Naive thymus-derived CD4-positive, alpha-beta T cell (primary cell): ENCODE results near the gene B3GNT3. TPM values are rescaled to one million over a fixed set of nuclear protein-coding genes. Genes with fewer than 3 reads are reported as not detected.

Experiments
- ATAC-seq: fragments of 150-1000 bp; cut with Tn5 transposase; 2 replicates; pipeline ENCODE4 v1.10.0; 2021; ENCODE audit warnings: mild to moderate bottlenecking, moderate library complexity
- CTCF ChIA-PET: fragments of 350-600 bp; sonication (Branson Sonifier 250); formaldehyde crosslinking; loops from one replicate; lab custom pipeline; 2021; ENCODE audit warnings: antibody characterized with exemption; lab: Charles Lee
- POLR2A ChIA-PET: fragments of 350-600 bp; sonication (Branson Sonifier 250); formaldehyde crosslinking; loops from one replicate; lab custom pipeline; 2021; ENCODE audit warnings: antibody characterized with exemption, inconsistent platforms; lab: Charles Lee
- DNase-seq, 9 donors: peaks; one replicate each; pipeline versions ENCODE4 v3.0.0 to v3.0.0-alpha.2; 2020 to 2022; ENCODE audit warnings: mixed read lengths in 1 of 9
- H3K27ac ChIP-seq: one replicate; pipeline ENCODE4 v1.7.0; 2013; ENCODE audit warnings: mild to moderate bottlenecking, low read depth, low read length, moderate library complexity
- H3K27me3 ChIP-seq, 2 donors: one replicate each; pipeline ENCODE4 v1.7.0; 2013; ENCODE audit warnings: low read length in 2 of 2, mild to moderate bottlenecking in 2 of 2, moderate library complexity in 2 of 2; ENCODE audit not compliant: control insufficient read depth in 2 of 2, insufficient read depth in 2 of 2
- H3K36me3 ChIP-seq, 3 experiments: 1 replicate in 2 of 3; 2 replicates in 1 of 3; pipeline ENCODE4 v1.7.0; 2013; ENCODE audit warnings: low read length in 3 of 3, mild to moderate bottlenecking in 3 of 3, moderate library complexity in 1 of 3; ENCODE audit not compliant: insufficient read depth in 3 of 3, control insufficient read depth in 2 of 3
- H3K4me1 ChIP-seq, 2 donors: one replicate each; pipeline ENCODE4 v1.7.0; 2013; ENCODE audit warnings: low read length in 2 of 2, mild to moderate bottlenecking in 2 of 2, moderate library complexity in 1 of 2; ENCODE audit not compliant: control insufficient read depth in 2 of 2, insufficient read depth in 2 of 2
- H3K4me3 ChIP-seq: 2 replicates; pipeline ENCODE4 v1.7.0; 2013; ENCODE audit warnings: mild to moderate bottlenecking, low read length
- H3K9me3 ChIP-seq, 3 experiments: 1 replicate in 2 of 3; 2 replicates in 1 of 3; pipeline ENCODE4 v1.7.0; 2013; ENCODE audit warnings: low read length in 3 of 3; ENCODE audit not compliant: control insufficient read depth in 2 of 3
- H3K27ac Mint-ChIP-seq, 9 donors: one replicate each; pipeline ENCODE4 v1.8.0; 2020 to 2022; ENCODE audit warnings: mixed read lengths in 9 of 9, mild to moderate bottlenecking in 8 of 9, moderate library complexity in 5 of 9, inconsistent platforms in 2 of 9
- H3K27me3 Mint-ChIP-seq, 5 donors: one replicate each; pipeline ENCODE4 v1.8.0; 2021 to 2022; ENCODE audit warnings: mixed read lengths in 5 of 5, mild to moderate bottlenecking in 1 of 5
- H3K36me3 Mint-ChIP-seq, 5 donors: one replicate each; pipeline ENCODE4 v1.8.0; 2020 to 2022; ENCODE audit warnings: mixed read lengths in 5 of 5, mild to moderate bottlenecking in 3 of 5, inconsistent platforms in 1 of 5
- H3K4me1 Mint-ChIP-seq, 7 donors: one replicate each; pipeline ENCODE4 v1.8.0; 2020 to 2022; ENCODE audit warnings: mixed read lengths in 7 of 7, mild to moderate bottlenecking in 3 of 7, inconsistent platforms in 1 of 7
- H3K4me3 Mint-ChIP-seq, 10 donors: one replicate each; pipeline ENCODE4 v1.8.0; 2020 to 2022; ENCODE audit warnings: mild to moderate bottlenecking in 10 of 10, mixed read lengths in 10 of 10, moderate library complexity in 6 of 10, inconsistent platforms in 2 of 10
- H3K9me3 Mint-ChIP-seq, 11 donors: one replicate each; pipeline ENCODE4 v1.8.0; 2020 to 2022; ENCODE audit warnings: mixed read lengths in 11 of 11, mild to moderate bottlenecking in 4 of 11, inconsistent platforms in 1 of 11, moderate library complexity in 1 of 11
- intact Hi-C, 2 donors: fragments of 100-400 bp; cut with micrococcal nuclease; formaldehyde crosslinking; loops; one replicate each; pipeline ENCODE4 v1.15.1; 2023
- polyA plus RNA-seq, 2 donors: library from polyadenylated mRNA; unstranded; fragments of 300-500 nt; fragmentation: Illumina TruSeq; gene quantifications; one replicate each; pipeline ENCODE4 v1.2.3, GENCODE V29; 2021
- total RNA-seq, 6 experiments: library from RNA in 5 of 6; stranded (reverse) in 5 of 6; gene quantifications; 1 replicate in 5 of 6; 2 replicates in 1 of 6; pipeline ENCODE4 v1.2.3 and lab custom pipeline; 2021 to 2026

The B3GNT3 gene
- total and polyA plus RNA-seq, 7 experiments from 2014 or later, result 0.43 to 1.0 (median 0.74) TPM; not detected in 3

DNA sequence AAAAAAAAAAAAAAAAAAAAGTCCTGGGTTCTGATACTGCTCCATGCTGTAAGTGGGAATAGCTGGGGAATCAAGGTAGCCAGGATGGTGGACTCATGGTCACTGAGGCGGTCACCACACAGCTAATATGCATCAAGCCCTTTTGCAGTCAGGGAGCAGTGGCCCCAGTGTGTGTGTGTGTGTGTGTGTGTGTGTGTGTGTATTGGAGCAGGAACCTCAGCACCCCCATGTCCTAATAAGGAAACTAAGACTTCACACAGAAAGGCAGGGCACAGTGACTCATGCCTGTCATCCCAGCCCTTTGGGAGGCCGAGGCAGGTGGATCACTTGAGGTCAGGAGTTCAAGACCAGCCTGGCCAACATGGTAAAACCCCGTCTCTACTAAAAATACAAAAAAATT is 12.0 kb downstream of the B3GNT3 start:
- ChIA-PET POLR2A (interaction anchor here (0.7 to 2.0 kb wide), 3 partner anchors 12 to 154 kb away, joined by 4 to 5 read pairs (median 4); partner anchors contain the start of gene B3GNT3), CTCF (interaction anchor here (1.1 kb wide), 1 partner anchor 48 kb away, joined by 4 read pairs; no protein-coding TSS in a partner anchor)
- no peaks in the 10 kb centered on the region for H3K27me3 ChIP-seq
- peak overlapping the region in 2 of 9 donors; percentile 60 to 86 for H3K27ac Mint-ChIP-seq
- intact Hi-C loops, result no loop called here
- peaks cover 15 to 32% of the 10 kb centered on the region in 2 donors for H3K4me1 ChIP-seq
- H3K9me3 ChIP-seq, result no peaks in the 10 kb centered on the region
- ATAC-seq (no peak), DNase-seq (no peak)
- H3K27me3 Mint-ChIP-seq, result peaks cover 0 to 14% (median 0%) of the 10 kb centered on the region in 5 donors
- no peak overlapping the region for H3K27ac ChIP-seq
- no peak overlapping the region for H3K4me3 ChIP-seq
- peak overlapping the region in 9 of 10 donors; percentile 6 to 88 (median 70) for H3K4me3 Mint-ChIP-seq
- H3K36me3 ChIP-seq, result no peaks in the 10 kb centered on the region
- peaks cover 19 to 55% (median 42%) of the 10 kb centered on the region in 7 donors for H3K4me1 Mint-ChIP-seq
- H3K36me3 Mint-ChIP-seq, result peaks cover 0 to 8% (median 0%) of the 10 kb centered on the region in 5 donors
- H3K9me3 Mint-ChIP-seq, result peaks cover 0 to 2% (median 0%) of the 10 kb centered on the region in 11 donors

- H3K4me3 ChIP-seq, result peak overlapping the region; percentile 2
- Mint-ChIP-seq H3K27ac (peak overlapping the region in 7 of 9 donors; percentile 15 to 85 (median 37)), H3K4me1 (peaks cover 13 to 49% (median 37%) of the 10 kb centered on the region in 7 donors), H3K27me3 (peaks cover 0 to 11% (median 0%) of the 10 kb centered on the region in 5 donors), H3K36me3 (peaks cover 0 to 8% (median 0%) of the 10 kb centered on the region in 5 donors), H3K4me3 (peak overlapping the region in 9 of 10 donors; percentile 70 to 88 (median 81)), H3K9me3 (peaks cover 0 to 2% (median 0%) of the 10 kb centered on the region in 11 donors)
- ATAC-seq (peak; percentile 55), DNase-seq (peak in 3 of 9 donors; percentile 20 to 34 (median 23))
- no peaks in the 10 kb centered on the region for H3K9me3 ChIP-seq
- no peak overlapping the region for H3K27ac ChIP-seq
- H3K36me3 ChIP-seq, result no peaks in the 10 kb centered on the region
- H3K27me3 ChIP-seq, result no peaks in the 10 kb centered on the region
- POLR2A ChIA-PET, result interaction anchor here (0.6 to 2.0 kb wide), 5 partner anchors 16 to 155 kb away, joined by 3 to 6 read pairs (median 4); partner anchors contain the start of gene JAK3
- intact Hi-C loops, result no loop called here
- peaks cover 9 to 23% of the 10 kb centered on the region in 2 donors for H3K4me1 ChIP-seq
- CTCF ChIA-PET, result no interaction called here
Observed at GRCh38 chr19:17807731-17808316, 12.9 kb downstream of the B3GNT3 start.

DNA sequence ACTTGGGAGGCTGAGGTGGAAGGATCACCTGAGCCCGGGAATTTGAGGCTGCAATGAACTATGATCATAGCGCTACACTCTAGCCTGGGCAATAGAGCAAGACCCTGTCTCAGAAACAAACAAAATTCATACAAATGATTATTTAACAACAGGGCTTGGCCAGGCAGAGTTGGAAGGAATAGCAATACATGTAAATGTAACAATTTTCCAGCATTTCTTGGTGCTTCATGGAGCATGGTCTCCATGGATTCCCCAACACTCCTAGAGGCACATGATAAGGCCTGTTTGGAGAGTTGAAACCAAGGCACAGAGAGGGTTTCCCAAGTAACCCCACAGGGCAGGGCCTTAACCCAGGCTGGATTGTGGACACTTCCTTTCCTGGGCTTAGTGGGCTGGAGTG is 16.2 kb downstream of the B3GNT3 start:
- peaks cover 0 to 12% of the 10 kb centered on the region in 2 donors for H3K4me1 ChIP-seq
- no peaks in the 10 kb centered on the region for H3K27me3 ChIP-seq
- intact Hi-C loops, result no loop called here
- peaks cover 0 to under 1% (median 0%) of the 10 kb centered on the region in 3 experiments for H3K36me3 ChIP-seq
- ChIA-PET CTCF (no interaction called here), POLR2A (interaction anchor here (1.0 kb wide), 1 partner anchor 39 kb away, joined by 3 read pairs; no protein-coding TSS in a partner anchor)
- H3K9me3 ChIP-seq, result no peaks in the 10 kb centered on the region
- Mint-ChIP-seq H3K27me3 (peaks cover 0 to 8% (median 0%) of the 10 kb centered on the region in 5 donors), H3K9me3 (no peaks in the 10 kb centered on the region), H3K27ac (no peak overlapping the region), H3K4me3 (no peak overlapping the region), H3K36me3 (peaks cover 0 to 4% (median 0%) of the 10 kb centered on the region in 5 donors), H3K4me1 (peaks cover 0 to 25% (median 12%) of the 10 kb centered on the region in 7 donors)
- no peak for ATAC-seq
- H3K4me3 ChIP-seq, result no peak overlapping the region
- no peak for DNase-seq
- H3K27ac ChIP-seq, result no peak overlapping the region

DNA sequence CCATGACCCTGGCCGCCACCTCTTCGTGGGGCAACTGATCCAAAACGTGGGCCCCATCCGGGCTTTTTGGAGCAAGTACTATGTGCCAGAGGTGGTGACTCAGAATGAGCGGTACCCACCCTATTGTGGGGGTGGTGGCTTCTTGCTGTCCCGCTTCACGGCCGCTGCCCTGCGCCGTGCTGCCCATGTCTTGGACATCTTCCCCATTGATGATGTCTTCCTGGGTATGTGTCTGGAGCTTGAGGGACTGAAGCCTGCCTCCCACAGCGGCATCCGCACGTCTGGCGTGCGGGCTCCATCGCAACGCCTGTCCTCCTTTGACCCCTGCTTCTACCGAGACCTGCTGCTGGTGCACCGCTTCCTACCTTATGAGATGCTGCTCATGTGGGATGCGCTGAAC is 16.7 kb downstream of the B3GNT3 start:
- Histone ChIP-seq H3K9me3 (no peaks in the 10 kb centered on the region), H3K27me3 (no peaks in the 10 kb centered on the region), H3K4me3 (no peak overlapping the region), H3K36me3 (peaks cover 0 to 6% (median 0%) of the 10 kb centered on the region in 3 experiments), H3K4me1 (peaks cover 0 to 8% of the 10 kb centered on the region in 2 donors), H3K27ac (no peak overlapping the region)
- Mint-ChIP-seq H3K9me3 (no peaks in the 10 kb centered on the region), H3K27me3 (peaks cover 0 to 8% (median 0%) of the 10 kb centered on the region in 5 donors), H3K4me1 (peaks cover 0 to 21% (median 9%) of the 10 kb centered on the region in 7 donors), H3K27ac (no peak overlapping the region), H3K4me3 (no peak overlapping the region), H3K36me3 (peaks cover 0 to 8% (median 0%) of the 10 kb centered on the region in 5 donors)
- DNase-seq, result no peak
- POLR2A ChIA-PET, result interaction anchor here (1.0 kb wide), 1 partner anchor 8 kb away, joined by 4 read pairs; no protein-coding TSS in a partner anchor
- ATAC-seq, result no peak
- intact Hi-C loops, result no loop called here
- CTCF ChIA-PET, result no interaction called here

GRCh38 chr19:17812099-17812498 is 17.2 kb downstream of the B3GNT3 start:
- H3K36me3 Mint-ChIP-seq, result peaks cover 0 to 8% (median 0%) of the 10 kb centered on the region in 5 donors
- no peak for DNase-seq
- Histone ChIP-seq H3K4me1 (peaks cover 0 to 7% of the 10 kb centered on the region in 2 donors), H3K9me3 (no peaks in the 10 kb centered on the region), H3K4me3 (no peak overlapping the region), H3K36me3 (peaks cover 0 to 7% (median 0%) of the 10 kb centered on the region in 3 experiments), H3K27me3 (no peaks in the 10 kb centered on the region), H3K27ac (no peak overlapping the region)
- no peak for ATAC-seq
- no peak overlapping the region for H3K4me3 Mint-ChIP-seq
- H3K4me1 Mint-ChIP-seq, result peaks cover 0 to 17% (median 9%) of the 10 kb centered on the region in 7 donors
- intact Hi-C loops, result no loop called here
- no peaks in the 10 kb centered on the region for H3K9me3 Mint-ChIP-seq
- ChIA-PET CTCF (no interaction called here), POLR2A (interaction anchor here (0.7 to 1.0 kb wide), 2 partner anchors 9 to 15 kb away, joined by 3 to 4 read pairs; no protein-coding TSS in a partner anchor)
- peaks cover 0 to 6% (median 0%) of the 10 kb centered on the region in 5 donors for H3K27me3 Mint-ChIP-seq
- peak overlapping the region in 1 of 9 donors; percentile 42 for H3K27ac Mint-ChIP-seq

DNA sequence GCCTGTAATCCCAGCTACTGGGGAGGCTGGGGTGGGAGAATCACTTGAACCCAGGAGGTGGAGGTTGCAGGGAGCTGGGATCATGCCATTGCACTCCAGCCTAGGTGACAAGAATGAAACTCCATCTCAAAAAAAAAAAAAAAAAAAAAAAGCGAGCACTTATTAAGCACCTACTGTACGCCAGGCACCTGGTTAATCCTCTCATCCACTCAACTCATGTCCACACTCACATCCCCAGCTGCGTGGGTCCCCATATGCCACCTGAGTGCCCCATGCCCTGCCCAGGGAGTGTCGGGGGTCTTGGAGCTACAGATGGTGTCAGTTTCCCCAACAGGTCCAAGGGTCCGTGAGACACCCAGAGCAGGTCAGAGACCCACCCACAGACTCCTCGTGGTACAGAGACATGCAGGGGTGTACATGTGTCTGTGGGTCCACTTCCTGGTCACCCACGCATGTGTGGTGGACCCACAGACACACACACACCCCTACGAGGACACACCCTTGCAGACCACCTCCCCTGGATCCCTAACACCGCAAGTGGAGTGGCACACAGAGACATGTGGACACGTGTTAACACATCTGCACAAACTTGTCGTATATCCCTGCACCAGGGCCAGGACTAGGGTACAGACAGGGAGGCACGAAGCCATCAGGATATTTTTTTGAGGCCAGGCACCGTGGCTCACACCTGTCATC is 22.9 kb downstream of the B3GNT3 start:
- peak overlapping the region in 2 of 9 donors; percentile 60 to 77 for H3K27ac Mint-ChIP-seq
- Histone ChIP-seq H3K4me3 (no peak overlapping the region), H3K27ac (no peak overlapping the region), H3K9me3 (no peaks in the 10 kb centered on the region), H3K4me1 (no peaks in the 10 kb centered on the region), H3K36me3 (peaks cover 0 to 7% (median 0%) of the 10 kb centered on the region in 3 experiments), H3K27me3 (no peaks in the 10 kb centered on the region)
- peaks cover 0 to 4% (median 0%) of the 10 kb centered on the region in 7 donors for H3K4me1 Mint-ChIP-seq
- H3K36me3 Mint-ChIP-seq, result peaks cover 0 to 8% (median 0%) of the 10 kb centered on the region in 5 donors
- ATAC-seq (no peak), DNase-seq (no peak)
- H3K9me3 Mint-ChIP-seq, result no peaks in the 10 kb centered on the region
- CTCF ChIA-PET, result no interaction called here
- intact Hi-C loops, result no loop called here
- no peaks in the 10 kb centered on the region for H3K27me3 Mint-ChIP-seq
- POLR2A ChIA-PET, result no interaction called here
- H3K4me3 Mint-ChIP-seq, result no peak overlapping the region
